ENCODE results near the gene SLC16A2.
"Not testable (repeated sequence)": the region's sequence is repeated elsewhere in the genome, so short reads cannot be mapped to it uniquely, and the experiment has no call there.

The SLC16A2 gene

GRCh38 chrX:74507191-74507590, 85.9 kb downstream of the SLC16A2 start:
- no peak for DNase-seq
- in situ Hi-C loops (cut with HindIII; ENCODE audit: low pct_ligation_motif_present, low sequenced_read_pairs) = no loop called here
- Histone ChIP-seq H3K27me3 (replicated peaks) (no peaks in the 10 kb centered on the region), H3K27ac (no peak overlapping the region), H3K4me3 (ENCODE audit: low read depth, low read length) (no peak overlapping the region), H3K36me3 (replicated peaks) (no peaks in the 10 kb centered on the region)
- no peak for TF ChIP-seq CTCF (IDR thresholded peaks at IDR 0.05; ENCODE audit: low read depth, low read length, missing control alignments)

GRCh38 chrX:74509989-74510388, 88.7 kb downstream of the SLC16A2 start:
- no peak overlapping the region for H3K27ac ChIP-seq

GRCh38 chrX:74510401-74510800, 89.1 kb downstream of the SLC16A2 start:
- in situ Hi-C loops (cut with HindIII; ENCODE audit: low pct_ligation_motif_present, low sequenced_read_pairs) = no loop called here
- no peak for DNase-seq
- H3K27ac ChIP-seq = no peak overlapping the region
- H3K4me3 ChIP-seq (ENCODE audit: low read depth, low read length) = no peak overlapping the region
- no peak for TF ChIP-seq CTCF (IDR thresholded peaks at IDR 0.05; ENCODE audit: low read depth, low read length, missing control alignments)
- no peaks in the 10 kb centered on the region for H3K36me3 ChIP-seq (replicated peaks)
- H3K27me3 ChIP-seq (replicated peaks) = no peaks in the 10 kb centered on the region

More at GRCh38 chrX:74509989-74510388, 88.7 kb downstream of the SLC16A2 start:
- no peak for DNase-seq
- H3K27me3 ChIP-seq (replicated peaks) = no peaks in the 10 kb centered on the region
- TF ChIP-seq CTCF (IDR thresholded peaks at IDR 0.05; ENCODE audit: low read depth, low read length, missing control alignments) = no peak
- H3K4me3 ChIP-seq (ENCODE audit: low read depth, low read length) = no peak overlapping the region
- in situ Hi-C loops (cut with HindIII; ENCODE audit: low pct_ligation_motif_present, low sequenced_read_pairs) = no loop called here
- H3K36me3 ChIP-seq (replicated peaks) = no peaks in the 10 kb centered on the region

GRCh38 chrX:74511704-74512103, 90.4 kb downstream of the SLC16A2 start:
- no peaks in the 10 kb centered on the region for H3K36me3 ChIP-seq (replicated peaks)
- in situ Hi-C loops (cut with HindIII; ENCODE audit: low pct_ligation_motif_present, low sequenced_read_pairs) = no loop called here
- no peaks in the 10 kb centered on the region for H3K27me3 ChIP-seq (replicated peaks)
- no peak for DNase-seq
- H3K27ac ChIP-seq = no peak overlapping the region
- no peak for TF ChIP-seq CTCF (IDR thresholded peaks at IDR 0.05; ENCODE audit: low read depth, low read length, missing control alignments)
- no peak overlapping the region for H3K4me3 ChIP-seq (ENCODE audit: low read depth, low read length)

GRCh38 chrX:74514384-74514783, 93.1 kb downstream of the SLC16A2 start:
- no peaks in the 10 kb centered on the region for H3K36me3 ChIP-seq (replicated peaks)
- in situ Hi-C loops (cut with HindIII; ENCODE audit: low pct_ligation_motif_present, low sequenced_read_pairs) = no loop called here
- no peak for TF ChIP-seq CTCF (IDR thresholded peaks at IDR 0.05; ENCODE audit: low read depth, low read length, missing control alignments)
- H3K27ac ChIP-seq = no peak overlapping the region
- H3K27me3 ChIP-seq (replicated peaks) = no peaks in the 10 kb centered on the region
- no peak for DNase-seq
- H3K4me3 ChIP-seq (ENCODE audit: low read depth, low read length) = no peak overlapping the region

GRCh38 chrX:74515356-74515755, 94.1 kb downstream of the SLC16A2 start:
- in situ Hi-C loops (cut with HindIII; ENCODE audit: low pct_ligation_motif_present, low sequenced_read_pairs) = no loop called here
- TF ChIP-seq CTCF (IDR thresholded peaks at IDR 0.05; ENCODE audit: low read depth, low read length, missing control alignments) = no peak
- DNase-seq = no peak
- Histone ChIP-seq H3K4me3 (ENCODE audit: low read depth, low read length) (no peak overlapping the region), H3K27me3 (replicated peaks) (no peaks in the 10 kb centered on the region), H3K27ac (no peak overlapping the region), H3K36me3 (replicated peaks) (no peaks in the 10 kb centered on the region)

- H3K36me3 ChIP-seq (replicated peaks); H3K27me3 ChIP-seq (replicated peaks); H3K27ac ChIP-seq; H3K4me3 ChIP-seq (ENCODE audit: low read depth, low read length); DNase-seq; in situ Hi-C loops (cut with HindIII; ENCODE audit: low pct_ligation_motif_present, low sequenced_read_pairs): not testable (repeated sequence)
Observed at GRCh38 chrX:74516013-74516412, 94.7 kb downstream of the SLC16A2 start.
